Right atrium auricular region (tissue), 2 donors: ENCODE measurements around the gene MAGI1. TPM values are rescaled to one million over a fixed set of nuclear protein-coding genes. Genes with fewer than 3 reads are reported as not detected.

Experiments used
- DNase-seq: peaks from one replicate; pipeline ENCODE4 v3.0.0-alpha.2; 2019; ENCODE audit warnings: low spot score
- H3K27ac ChIP-seq, 2 donors: fragments of 200-600 bp; sonication (generic); 1 replicate in 1 of 2; 2 replicates in 1 of 2; pipeline ENCODE4 v1.5.1; 2016 to 2019
- H3K27me3 ChIP-seq, 2 donors: fragments of 200-600 bp; sonication (generic); one replicate each; pipeline versions ENCODE4 v1.5.1 to v1.6.0; 2017 to 2019
- H3K36me3 ChIP-seq: fragments of 200-600 bp; sonication (generic); one replicate; pipeline ENCODE4 v1.5.1; 2016
- H3K4me1 ChIP-seq, 2 donors: fragments of 200-600 bp; sonication (generic); one replicate each; pipeline versions ENCODE4 v1.5.1 to v1.6.0; 2017 to 2019
- H3K4me3 ChIP-seq, 2 donors: fragments of 200-600 bp; sonication (generic); 1 replicate in 1 of 2; 2 replicates in 1 of 2; pipeline ENCODE4 v1.5.1; 2017 to 2019; ENCODE audit warnings: mild to moderate bottlenecking in 1 of 2, moderate library complexity in 1 of 2
- H3K9me3 ChIP-seq, 2 donors: fragments of 200-600 bp; sonication (generic); one replicate each; pipeline ENCODE4 v1.5.1; 2019
- total RNA-seq, 2 donors: library from RNA; depleted of rRNA; stranded (reverse); fragments of >200 nt; gene quantifications; one replicate each; pipeline ENCODE4 v1.1.0, GENCODE V29; 2016
- TF ChIP-seq, protein P1 (sequence below), 2 donors: fragments of 200-600 bp; sonication (generic); IDR thresholded peaks; one replicate each; pipeline ENCODE4 v1.5.1; 2019; ENCODE audit warnings: antibody characterized with exemption in 2 of 2

MAGI1 gene
- total RNA-seq, 2 donors from 2014 or later = 28.5 to 34.8 TPM

DNA sequence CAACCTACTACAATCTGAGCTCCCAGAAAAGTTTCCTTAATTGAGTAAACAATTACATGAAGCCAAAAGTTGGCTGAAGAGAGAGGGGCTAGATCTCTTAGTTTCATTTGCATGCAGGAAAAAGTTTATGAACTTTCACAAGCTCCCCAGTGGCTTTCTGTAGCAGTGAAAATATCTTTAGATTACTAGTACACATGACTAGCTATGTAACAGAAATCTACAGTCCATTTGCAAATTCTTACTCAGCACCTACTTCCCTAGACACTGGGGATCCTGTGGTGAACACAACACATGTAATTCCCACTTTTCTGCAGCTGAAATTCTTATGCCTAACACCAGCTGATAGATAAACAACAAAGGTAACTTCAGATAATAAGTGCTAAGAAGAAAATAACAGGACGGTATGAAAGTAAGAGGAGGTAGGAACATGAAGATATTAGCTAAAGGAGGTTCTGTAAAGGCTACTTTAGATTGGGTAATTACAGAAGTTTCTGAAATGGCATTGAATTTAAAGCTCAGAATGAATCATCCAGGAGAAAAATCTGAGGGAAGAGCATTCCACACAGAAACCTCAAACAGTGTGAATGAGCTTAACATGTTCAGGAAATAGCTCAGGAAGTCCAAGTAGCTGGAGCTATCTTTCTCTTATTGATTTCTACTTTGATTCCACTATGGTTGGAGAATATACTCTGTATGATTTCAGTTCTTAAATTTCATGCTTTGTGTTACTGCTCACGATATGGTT is 204.8 kb downstream of the MAGI1 start:
- no peak overlapping the region for H3K4me3 ChIP-seq
- TF ChIP-seq, protein P1, sequence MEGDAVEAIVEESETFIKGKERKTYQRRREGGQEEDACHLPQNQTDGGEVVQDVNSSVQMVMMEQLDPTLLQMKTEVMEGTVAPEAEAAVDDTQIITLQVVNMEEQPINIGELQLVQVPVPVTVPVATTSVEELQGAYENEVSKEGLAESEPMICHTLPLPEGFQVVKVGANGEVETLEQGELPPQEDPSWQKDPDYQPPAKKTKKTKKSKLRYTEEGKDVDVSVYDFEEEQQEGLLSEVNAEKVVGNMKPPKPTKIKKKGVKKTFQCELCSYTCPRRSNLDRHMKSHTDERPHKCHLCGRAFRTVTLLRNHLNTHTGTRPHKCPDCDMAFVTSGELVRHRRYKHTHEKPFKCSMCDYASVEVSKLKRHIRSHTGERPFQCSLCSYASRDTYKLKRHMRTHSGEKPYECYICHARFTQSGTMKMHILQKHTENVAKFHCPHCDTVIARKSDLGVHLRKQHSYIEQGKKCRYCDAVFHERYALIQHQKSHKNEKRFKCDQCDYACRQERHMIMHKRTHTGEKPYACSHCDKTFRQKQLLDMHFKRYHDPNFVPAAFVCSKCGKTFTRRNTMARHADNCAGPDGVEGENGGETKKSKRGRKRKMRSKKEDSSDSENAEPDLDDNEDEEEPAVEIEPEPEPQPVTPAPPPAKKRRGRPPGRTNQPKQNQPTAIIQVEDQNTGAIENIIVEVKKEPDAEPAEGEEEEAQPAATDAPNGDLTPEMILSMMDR (IDR thresholded peaks at IDR 0.05) = no peak
- H3K27me3 ChIP-seq = no peaks in the 10 kb centered on the region
- H3K36me3 ChIP-seq = no peaks in the 10 kb centered on the region
- no peak overlapping the region for H3K27ac ChIP-seq
- no peaks in the 10 kb centered on the region for H3K9me3 ChIP-seq
- H3K4me1 ChIP-seq = peaks cover 0 to 27% of the 10 kb centered on the region in 2 donors
- no peak for DNase-seq

DNA sequence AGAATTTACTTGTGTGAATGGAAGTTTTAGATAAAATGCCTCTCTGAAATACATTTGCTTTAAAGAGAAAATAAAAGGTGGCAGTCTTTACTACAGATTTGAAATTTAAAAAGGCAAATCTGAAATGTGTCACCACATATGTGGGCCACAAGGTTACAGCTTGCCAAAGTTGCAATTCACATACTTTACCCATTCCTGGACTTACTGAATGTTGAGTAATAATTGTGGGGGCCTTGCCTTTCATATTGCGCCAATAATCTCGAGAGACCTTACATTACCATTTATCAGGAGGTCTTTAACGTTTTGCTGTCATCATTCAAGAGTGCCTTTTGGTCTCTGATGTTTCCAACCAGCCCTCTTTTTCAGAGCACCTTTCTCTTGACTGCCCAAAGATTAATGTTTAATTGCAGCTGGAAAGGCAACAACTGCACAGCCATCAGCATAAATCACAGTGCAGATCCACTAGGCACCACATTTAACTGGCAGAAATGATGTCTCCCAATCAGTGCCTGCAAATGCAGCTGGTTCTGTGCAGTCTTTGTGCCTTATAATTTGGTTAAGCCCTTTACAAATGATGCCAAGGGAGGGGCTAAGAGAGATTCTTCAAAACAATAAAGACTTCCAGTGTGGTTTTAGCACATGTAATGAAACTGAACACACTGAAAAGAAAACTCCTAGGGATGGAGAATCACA is 206.8 kb downstream of the MAGI1 start:
- H3K4me1 ChIP-seq = peaks cover 0 to 27% of the 10 kb centered on the region in 2 donors
- no peak for DNase-seq
- H3K27ac ChIP-seq = no peak overlapping the region
- H3K36me3 ChIP-seq = no peaks in the 10 kb centered on the region
- H3K27me3 ChIP-seq = no peaks in the 10 kb centered on the region
- TF ChIP-seq, protein P1 (IDR thresholded peaks at IDR 0.05) = no peak
- no peaks in the 10 kb centered on the region for H3K9me3 ChIP-seq
- no peak overlapping the region for H3K4me3 ChIP-seq

DNA sequence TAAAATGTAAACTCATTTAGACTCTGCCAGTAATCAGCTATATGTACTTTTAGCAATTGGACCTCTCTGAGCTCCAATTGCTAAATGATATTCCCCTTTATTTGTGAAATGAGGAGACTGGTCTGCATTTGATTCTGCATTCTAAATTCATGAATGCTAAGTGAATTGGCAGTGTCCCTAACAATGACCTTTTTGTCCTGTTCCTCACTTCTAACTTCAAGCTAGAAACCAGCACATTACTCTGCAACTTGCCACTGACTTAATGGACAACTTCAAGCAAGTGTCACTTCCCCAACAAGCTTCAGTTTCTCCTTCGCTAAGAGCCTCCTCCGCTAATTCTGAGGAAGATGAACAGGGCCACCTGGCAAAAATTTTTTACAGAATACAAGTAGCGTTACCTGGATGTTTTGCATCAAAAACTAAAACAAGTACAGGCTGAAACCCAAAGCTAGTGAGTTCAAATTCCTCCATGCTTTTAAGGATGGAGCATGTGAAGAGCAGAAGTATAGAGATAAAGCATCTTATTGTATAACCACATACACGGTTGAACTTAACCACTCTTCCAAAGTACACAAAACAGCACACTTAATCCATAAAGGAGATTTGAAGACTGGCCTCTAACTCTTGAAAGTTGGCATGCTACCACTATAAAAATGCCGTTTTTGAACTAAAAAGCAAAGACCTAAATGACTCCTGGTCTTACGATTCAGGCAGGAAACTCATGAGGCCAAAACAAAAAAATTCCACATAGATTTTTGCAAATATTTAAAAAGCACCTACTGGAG is 207.6 kb downstream of the MAGI1 start:
- Histone ChIP-seq H3K27me3 (no peaks in the 10 kb centered on the region), H3K27ac (no peak overlapping the region), H3K9me3 (no peaks in the 10 kb centered on the region), H3K4me1 (peaks cover 0 to 27% of the 10 kb centered on the region in 2 donors), H3K4me3 (no peak overlapping the region), H3K36me3 (no peaks in the 10 kb centered on the region)
- TF ChIP-seq, protein P1 (IDR thresholded peaks at IDR 0.05) = no peak
- DNase-seq = no peak

DNA sequence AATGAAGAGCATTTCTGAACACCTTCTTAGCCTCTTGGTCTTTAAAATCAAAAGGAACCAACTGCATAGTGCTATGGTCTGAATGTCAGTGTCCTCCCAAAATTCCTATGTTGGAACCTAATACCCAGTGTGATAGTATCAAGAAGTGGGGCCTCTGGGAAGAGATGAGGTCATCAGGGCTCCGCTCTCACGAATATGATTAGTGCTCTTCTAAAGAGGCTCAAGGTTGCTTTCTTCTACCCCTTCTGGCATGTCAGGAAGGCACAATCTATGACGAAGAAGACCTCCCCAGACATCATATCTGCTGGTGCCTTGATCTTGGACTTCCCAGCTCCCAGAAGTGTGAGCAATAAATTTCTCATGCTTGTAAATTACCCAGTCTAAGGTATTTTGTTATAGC is 209.5 kb downstream of the MAGI1 start:
- peaks cover 0 to 26% of the 10 kb centered on the region in 2 donors for H3K4me1 ChIP-seq
- no peak for DNase-seq
- no peaks in the 10 kb centered on the region for H3K9me3 ChIP-seq
- no peaks in the 10 kb centered on the region for H3K27me3 ChIP-seq
- H3K27ac ChIP-seq = no peak overlapping the region
- TF ChIP-seq, protein P1 (IDR thresholded peaks at IDR 0.05) = no peak
- no peaks in the 10 kb centered on the region for H3K36me3 ChIP-seq
- no peak overlapping the region for H3K4me3 ChIP-seq

DNA sequence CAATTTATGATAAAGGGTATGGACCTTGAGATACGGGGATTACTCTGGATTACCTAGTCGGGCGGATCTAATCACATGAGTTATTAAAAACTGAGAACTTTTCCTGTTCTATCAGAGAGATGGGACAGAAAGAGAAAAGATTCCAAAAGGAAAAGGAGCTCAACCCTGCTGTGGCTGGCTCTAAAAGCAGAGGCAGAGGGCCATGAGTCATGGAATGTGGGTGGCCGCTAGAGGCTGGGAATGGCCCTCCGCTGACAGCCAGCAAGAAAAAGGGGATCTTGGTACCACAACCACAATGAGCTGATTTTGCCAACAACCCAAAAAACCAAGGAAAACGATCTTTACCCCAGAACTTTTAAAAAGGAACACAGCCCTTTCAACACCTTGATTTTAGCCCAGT is 210.0 kb downstream of the MAGI1 start:
- Histone ChIP-seq H3K4me3 (no peak overlapping the region), H3K4me1 (peaks cover 0 to 21% of the 10 kb centered on the region in 2 donors)

More for the DNA sequence above, 210.0 kb downstream of the MAGI1 start:
- no peak overlapping the region for H3K27ac ChIP-seq
- no peaks in the 10 kb centered on the region for H3K27me3 ChIP-seq
- H3K36me3 ChIP-seq = no peaks in the 10 kb centered on the region
- H3K9me3 ChIP-seq = no peaks in the 10 kb centered on the region
- DNase-seq = no peak
- TF ChIP-seq, protein P1 (IDR thresholded peaks at IDR 0.05) = no peak
